Stimulated activated CD8-positive, alpha-beta memory T cell treated with anti-CD3 and anti-CD28 coated beads, Interleukin-2, amount 100 ng/mL, for 1 hour (primary cell): ENCODE data around the gene GNPDA1.
"Not testable (repeated sequence)": the region's sequence is repeated elsewhere in the genome, so short reads cannot be mapped to it uniquely, and the experiment has no call there.

Experiments
- DNase-seq, 2 donors: peaks; one replicate each; pipeline ENCODE4 v3.0.0-alpha.2; 2020; ENCODE audit warnings: low read depth in 2 of 2

The GNPDA1 gene

DNA sequence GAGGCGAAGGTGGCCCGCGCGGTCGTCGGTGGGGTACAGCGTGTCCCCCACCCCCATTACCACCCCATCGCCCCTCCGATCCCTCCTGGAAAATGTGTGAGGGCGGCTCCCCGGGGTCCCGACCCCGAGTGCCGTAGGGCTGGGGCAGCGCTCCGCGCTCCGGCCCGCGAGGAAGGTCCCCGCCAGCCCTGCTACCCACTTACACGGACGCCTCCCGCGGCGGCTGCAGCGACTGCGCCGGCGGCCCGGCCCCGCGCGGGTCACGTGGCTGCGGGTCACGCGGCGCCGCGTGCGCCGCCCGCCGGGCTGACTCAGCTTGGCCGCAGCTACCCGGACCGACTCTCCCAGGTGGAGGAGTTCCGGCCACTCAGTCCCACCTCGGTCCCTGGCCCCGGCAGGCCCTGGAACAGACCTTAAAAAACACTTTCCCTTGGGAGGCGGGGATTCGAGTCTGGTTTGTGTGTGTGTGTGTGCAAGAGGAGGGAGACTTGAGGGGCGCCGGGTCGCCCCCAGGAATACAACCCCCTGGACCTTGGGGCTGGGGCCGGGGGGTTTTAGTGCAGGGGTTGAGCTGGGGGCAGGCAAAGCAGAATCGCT, at the start of gene GNPDA1:
Gene GNPDA1 (minus strand): TSS at position 236 of the 597 bp plus-strand sequence. CDS start 992 bp downstream, outside the sequence.
- DNase-seq, result peak; percentile 44 to 45

DNA sequence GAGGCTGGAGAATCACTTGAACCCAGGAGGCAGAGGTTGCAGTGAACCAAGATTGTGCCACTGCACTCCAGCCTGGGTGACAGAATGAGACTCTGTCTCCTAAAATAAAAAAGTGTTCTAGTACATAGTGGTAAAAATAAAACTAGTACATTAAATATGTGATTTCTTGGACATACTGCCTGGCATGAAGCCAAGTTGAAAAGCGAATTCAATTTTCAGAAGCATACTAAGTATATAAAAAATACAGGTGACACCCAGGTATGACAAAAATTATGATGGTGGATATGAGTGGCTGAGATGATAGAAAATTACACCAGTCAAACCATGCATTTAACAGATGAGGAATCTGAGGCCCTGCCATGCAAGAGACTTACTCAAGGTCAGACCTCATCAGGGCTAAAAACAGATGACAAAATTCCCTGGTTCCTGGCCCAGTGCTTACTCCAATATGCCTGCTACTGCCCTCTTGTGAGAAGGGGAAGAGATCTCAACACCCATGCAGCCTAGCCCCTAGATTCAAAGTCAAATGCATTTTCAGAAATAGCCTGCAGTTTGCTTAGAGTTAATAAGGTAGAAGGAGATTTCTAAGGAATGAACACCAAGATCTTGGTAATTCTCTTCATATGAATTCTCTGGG, 46.6 kb upstream of the GNPDA1 start:
- DNase-seq, result no peak

DNA sequence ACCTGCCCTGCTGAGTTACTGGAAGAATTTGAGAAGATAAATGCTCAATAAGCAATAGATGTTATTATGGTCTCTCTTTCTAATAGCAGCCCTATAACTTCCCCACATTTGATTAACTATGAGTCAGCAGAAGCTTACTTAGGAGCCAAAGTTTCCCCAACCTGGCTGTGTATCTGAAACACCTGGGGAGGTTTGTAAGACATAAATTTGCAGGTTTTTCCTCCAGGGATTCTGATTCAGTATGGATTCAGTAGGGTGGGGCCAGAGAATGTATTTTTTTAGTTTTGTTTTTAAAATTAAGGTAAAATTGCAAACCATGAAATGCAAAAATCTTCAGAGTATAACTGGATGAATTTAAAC, 44.9 kb upstream of the GNPDA1 start:
- DNase-seq, result no peak

DNA sequence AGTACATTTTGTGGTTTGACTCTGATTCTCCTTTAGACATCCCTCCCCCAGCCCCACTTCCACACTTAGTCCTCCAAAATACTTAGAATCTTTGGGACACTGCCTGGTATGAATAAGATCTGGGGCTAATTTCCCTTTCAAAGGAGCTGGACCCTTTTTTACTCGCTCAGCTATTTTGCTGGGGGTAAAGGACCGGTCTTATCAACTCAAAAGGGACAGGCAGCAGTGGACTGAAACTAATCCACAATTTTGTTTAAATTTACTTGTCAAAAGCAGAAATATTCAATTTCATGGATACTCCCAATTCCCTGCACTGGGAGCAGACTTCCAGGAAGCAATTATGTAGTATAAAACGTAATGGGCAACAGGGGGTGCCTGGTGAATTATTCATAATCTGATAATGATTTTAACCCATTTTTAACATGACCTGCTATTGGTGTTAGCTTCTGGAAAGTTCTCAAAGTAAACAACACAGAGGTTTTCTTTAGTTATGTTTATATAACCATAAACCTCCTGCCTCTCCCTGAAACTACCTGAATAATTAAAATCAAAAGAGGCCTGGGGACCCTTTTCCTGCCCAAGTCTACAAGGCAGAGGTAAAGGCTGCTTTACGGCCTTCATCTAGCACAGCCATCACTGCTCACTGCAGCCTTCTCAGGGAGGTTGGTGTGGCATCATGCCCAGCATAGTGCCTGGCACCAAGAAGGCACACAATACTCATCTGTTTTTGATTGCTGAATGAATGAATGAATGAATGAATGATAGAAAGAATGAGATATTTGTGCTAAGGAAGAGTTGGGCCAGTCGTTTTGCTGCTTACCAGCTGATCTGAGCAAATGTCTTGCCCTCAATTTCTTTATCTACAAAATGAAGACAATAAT, 44.2 kb upstream of the GNPDA1 start:
- DNase-seq, result no peak

DNA sequence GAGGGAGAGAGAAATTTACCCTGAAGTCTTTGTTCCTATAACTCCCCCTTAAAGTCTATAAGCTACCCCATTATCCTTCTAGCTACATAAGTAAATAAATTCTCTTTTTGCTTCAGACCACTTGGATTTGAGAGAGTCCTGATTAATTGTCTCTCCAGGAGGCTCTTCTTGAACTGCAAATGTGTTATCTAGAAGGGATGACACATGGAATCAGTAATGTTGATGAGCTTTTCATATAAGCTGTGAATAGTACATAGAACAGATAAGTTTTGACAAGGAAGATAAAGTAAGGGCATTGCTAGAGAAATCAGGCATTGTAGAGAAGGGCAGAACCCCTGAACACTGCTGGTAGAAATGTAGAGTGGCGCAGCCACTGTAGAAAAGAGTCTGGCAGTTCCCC, 42.5 kb upstream of the GNPDA1 start:
- no peak for DNase-seq

DNA sequence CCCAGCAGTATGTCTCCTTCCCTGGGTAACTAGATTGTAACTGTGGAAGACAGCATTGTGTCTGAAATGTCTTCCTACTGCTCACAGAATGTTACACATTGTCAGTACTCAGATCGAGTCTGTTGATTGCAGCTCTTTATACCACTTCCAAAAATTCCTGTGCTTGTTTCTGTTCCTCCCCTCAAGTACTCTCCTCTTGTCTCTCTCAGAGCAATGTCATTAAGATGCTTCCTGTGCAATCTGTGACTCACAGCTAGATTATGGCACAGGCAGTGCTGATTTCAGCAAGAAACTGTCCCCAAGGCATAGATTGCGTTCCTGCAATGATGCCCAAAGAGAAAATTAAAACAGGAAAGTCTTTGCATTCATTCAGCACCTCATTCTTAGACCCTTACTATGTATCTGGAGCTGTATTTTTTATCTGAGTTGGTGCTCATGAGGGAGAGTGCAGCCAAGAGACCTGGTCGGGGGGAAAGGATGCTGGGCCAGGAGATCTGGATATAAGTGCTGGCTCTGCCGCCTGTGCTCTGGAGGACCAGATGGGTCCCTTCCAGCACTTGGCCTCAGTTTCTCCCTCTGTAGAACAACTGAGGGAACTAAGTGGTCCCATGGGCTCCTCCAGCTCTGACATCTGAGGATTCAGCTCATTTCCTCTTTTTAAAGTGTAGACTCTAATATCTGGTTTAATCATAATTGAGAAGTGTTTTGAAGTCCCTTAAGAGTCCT, 40.8 kb upstream of the GNPDA1 start:
- no peak for DNase-seq

DNA sequence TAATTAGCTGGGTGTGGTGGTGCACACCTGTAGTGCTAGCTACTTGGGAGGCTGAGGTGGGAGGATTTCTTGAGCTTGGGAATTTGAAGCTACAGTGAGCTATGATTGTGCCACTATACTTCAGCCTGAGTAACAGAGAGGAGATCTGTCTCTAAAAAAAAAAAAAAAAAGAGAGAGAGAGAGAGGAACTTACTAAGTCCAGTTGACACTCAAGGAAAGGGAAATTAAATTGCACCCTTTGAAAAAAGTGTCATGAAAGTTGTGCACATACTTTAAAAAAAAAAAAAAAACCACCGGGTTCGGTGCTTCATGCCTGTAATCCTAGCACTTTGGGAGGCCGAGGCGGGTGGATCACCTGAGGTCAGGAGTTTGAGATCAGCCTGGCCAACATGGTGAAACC, 39.2 kb upstream of the GNPDA1 start:
- not testable (repeated sequence) for DNase-seq

DNA sequence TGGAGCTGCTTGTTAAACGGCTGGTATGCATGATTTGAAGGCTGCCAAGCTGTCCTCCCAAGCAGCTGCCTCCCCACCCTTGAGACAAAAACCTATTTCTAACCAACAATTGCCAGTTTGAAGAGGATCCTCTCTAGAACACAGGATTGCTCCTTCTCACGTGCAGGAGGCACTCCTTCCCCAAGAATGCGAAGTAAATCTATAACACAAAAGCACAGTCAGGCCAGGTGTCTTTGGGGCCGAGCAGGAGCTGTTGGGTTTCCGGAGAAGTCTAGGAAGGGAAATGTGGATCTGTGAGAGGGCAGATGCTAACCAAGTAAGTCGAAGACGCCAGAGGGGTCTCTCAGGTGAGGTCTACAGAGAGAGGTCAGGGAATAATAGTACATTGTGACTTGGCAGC, 35.4 kb upstream of the GNPDA1 start:
- no peak for DNase-seq

DNA sequence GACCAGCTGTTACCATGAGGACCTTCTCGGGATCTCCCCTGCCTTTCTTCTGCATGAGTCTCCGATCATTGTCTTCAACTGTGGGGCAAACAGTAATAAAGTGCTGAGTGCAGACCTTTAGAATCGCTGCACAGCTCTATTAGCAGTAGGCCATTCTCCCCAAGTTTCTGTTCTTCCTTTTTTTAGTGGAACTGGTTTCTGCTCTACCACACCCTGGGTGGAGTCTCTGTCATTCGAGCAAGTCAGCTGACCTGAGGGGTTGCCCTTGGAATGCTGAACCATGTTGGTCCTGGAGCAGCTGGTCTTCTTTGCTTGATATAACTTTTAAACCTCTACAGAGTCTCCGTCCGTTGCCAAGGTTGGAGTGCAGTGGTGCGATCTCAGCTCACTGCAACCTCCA, 33.4 kb upstream of the GNPDA1 start:
- no peak for DNase-seq

DNA sequence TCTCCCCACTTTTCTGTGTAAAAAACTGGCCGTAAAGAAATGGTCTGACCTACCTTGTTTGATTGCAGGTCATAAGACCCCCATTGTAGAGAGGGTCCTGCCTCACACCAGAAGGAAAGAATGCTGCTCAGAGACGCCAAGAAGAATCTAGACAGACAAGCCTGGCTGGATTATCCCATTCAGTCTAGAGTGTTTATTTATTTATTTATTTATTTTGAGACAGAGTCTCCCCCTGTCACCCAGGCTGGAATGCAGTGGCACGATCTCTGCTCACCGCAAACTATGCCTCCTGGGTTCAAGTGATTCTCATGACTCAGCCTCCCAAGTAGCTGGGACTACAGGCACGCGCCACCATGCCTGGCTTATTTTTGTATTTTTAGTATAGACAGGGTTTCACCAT, 28.1 kb upstream of the GNPDA1 start:
- DNase-seq, result not testable (repeated sequence)

DNA sequence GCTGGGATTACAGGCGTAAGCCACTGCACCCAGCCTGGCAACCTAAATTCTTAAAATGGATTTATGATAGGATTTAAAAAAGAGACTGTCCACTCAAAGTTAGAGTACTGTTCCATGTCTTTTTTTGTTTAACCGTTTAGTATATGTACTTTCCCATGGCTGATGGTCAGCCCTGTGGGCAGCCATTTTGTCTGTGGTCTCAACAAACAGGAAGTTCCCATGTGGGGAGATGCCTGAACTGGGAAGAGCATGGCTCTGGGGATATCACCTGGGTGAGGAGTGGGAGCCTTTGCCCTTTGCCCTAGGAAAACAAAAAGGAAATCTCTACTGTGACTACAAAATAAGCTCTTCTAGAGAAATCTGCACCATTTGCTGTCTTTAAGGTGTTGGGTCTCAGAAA, 27.5 kb upstream of the GNPDA1 start:
- DNase-seq, result no peak

DNA sequence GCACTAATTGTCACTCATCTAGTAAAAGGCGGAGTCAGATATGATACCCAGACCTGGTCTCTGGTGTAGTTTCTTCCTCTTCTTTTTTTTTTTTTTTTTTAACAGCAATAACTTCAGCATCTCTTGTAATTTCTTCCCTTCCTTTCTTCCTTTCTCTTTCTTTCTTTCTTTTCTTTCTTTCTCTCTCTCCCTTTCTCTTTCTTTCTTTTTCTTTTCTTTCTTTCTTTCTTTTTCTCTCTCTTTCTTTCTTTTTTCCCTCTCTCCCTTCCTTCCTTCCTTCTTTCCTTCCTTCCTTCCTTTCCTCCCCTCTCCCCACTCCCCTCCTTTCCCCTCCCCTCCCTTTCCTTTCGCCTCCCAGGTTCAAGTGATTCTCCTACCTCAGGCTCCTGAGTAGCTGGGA, 25.9 kb upstream of the GNPDA1 start:
- no peak for DNase-seq

DNA sequence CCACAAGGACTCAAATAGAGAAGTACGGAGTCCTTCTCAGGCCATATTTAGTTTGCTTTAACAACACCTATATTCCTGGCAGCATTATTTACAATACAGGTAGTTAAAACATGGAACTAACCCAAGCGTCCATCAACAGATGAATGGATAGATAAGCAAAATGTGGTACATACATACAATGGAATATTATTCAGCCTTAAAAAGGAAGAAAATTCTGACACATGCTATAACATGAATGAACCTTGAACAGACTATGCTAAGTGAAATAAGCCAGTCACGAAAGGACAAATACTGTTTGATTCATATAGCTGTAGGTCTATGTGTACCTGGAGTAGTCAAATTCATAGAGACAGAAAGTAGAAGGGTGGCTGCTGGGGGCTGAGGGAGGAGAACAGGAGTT, 24.8 kb upstream of the GNPDA1 start:
- not testable (repeated sequence) for DNase-seq

DNA sequence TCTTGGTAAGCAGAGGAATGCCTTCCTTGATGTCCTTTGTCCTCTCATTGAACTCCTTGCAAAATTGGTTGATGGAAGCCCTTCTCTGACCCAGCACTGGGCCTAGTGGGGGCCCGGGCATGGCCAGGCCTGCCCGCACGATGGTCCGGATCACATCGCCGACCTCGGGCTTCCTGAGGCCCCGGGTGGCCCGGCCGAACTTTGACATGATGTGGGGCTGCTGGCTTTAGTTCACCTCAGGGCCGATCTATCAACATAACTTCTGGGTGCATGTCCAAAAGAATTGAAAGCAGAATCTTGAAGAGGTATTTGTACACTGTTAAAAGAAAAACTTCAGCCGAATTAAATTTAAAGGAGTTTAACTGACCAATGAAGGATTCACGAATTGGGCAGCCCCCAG, 24.1 kb upstream of the GNPDA1 start:
- DNase-seq, result no peak

DNA sequence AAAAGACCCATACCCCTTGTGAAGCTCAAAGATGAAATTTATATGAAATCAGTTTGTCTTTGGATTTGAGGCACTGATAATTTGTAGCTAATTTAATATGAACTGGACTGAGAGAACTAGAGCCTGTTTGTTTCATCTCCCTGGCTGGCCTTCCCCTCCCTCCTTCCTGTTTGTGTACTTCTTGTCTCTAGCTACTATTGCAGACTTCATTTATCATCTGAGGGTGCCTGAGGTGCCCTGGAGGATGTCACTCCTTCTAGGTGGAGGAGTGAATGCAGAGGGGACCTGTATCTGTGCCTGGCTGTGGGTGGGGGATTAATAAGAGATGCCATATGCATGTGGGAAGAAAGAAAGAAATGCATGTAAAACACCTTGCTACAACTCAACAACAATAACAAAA, 22.2 kb upstream of the GNPDA1 start:
- no peak for DNase-seq

DNA sequence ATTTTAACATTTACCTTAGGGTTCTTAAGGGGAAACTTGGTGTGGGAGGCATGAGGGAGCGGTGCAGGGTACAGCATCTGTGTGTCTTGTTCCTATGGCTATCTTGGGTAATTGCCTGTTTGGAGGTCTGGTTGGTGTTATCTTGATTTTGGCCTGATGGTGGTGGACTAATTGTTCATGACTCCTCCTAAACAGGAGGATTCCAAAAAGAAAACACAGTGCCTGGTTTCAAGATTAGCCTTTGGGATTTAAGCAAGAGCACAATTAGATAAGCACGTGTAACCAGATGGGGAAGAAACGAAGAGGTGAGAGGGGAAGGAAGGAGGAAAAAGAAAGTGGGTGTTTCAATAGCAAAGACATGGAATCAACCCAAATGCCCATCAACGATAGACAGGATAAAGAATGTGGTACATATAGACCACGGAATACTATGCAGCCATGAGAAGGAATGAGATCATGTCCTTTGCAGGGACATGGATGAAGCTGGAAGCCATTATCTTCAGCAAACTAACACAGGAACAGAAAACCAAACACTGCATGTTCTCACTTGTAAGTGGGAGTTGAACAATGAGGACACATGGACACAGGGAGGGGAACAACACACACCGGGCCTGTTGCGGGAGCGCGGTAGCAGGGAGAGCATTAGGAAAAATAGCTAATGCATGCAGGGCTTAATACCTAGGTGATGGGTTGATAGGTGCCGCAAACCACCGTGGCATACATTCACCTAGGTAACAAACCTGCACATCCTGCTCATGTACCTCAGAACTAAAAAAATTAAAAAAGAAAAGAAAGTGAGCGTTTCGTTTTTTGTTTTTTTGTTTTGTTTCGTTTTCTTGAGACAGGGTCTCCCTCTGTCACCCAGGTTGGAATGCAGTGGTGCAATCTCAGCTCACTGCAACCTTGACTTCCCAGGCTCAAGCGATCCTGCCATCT, 21.1 kb upstream of the GNPDA1 start:
- not testable (repeated sequence) for DNase-seq

DNA sequence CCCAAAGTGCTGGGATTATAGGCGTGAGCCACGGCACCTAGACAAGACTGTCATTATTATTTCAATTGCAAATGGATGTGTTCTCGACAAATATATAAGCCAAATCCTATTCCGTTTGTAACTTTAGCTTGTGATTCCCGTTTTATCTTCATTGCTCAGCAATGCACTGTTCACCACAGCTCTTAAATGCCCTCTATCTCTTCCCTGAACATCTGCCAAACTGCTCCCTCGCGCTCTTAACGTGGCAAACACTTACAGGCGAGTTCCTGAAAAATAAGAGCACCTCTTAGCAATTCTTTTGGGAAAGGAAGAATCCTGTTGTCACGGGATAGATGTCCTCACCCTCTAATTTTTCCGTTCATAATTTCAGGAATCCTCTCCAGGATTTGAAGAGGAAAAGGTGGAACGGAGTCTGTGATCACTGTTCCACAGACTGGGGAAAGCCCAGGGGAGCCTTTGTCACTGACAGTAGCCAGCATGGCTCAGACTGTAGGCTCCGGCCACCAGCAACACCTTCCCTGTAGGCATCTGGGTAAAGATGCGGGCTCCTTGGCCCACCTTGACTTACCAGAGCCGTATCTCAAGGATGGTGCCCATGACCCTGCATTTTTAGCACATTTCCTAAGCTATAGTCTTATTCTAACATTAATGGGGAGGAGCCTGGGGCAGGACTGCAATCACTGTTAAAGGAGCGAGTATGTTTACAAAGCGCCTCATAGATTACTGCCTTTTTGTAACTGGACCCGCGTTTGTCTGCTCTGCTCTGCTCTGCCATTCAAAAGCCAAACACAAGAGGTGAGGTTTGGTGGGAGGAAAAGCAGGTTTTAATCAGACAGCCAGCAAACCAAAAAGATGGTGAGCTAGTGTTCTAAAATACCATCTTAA, 20.2 kb upstream of the GNPDA1 start:
- no peak for DNase-seq

DNA sequence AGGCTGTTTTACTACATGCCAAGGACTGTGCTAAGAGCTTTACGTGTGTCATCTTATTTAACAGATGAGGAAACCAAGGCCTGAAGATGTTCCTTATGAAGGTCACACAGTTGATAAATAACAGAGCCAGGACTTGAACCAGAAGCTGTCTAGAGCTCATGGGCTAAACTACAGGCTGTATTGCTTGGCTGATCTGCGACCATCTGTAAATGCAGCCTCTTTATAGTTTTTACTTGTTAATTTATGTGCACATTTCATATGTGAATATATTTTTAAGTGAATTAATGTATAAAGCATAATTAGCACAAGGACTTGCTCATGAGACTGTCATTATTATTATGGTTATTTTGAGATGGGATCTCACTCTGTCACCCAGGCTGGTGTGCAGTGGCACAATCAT, 19.3 kb upstream of the GNPDA1 start:
- no peak for DNase-seq

DNA sequence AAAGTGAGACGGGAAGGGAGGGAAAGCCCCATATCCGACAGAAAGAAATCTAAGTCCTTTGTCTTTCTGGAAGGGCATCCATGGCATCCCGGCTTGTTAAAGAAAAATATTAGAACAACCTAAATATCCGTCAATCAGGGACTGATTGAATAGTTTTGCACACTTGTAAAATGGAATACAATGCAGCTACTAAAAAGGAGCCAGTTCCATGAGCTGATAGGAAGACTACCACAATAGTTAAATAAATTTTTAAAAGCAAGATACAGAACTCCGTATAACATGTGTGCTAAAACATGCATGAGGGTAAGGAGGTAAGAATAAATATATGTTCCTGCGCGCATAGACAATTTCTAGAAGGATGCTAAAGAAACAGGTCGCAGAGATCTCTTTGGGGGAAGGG, 12.8 kb upstream of the GNPDA1 start:
- DNase-seq, result no peak

DNA sequence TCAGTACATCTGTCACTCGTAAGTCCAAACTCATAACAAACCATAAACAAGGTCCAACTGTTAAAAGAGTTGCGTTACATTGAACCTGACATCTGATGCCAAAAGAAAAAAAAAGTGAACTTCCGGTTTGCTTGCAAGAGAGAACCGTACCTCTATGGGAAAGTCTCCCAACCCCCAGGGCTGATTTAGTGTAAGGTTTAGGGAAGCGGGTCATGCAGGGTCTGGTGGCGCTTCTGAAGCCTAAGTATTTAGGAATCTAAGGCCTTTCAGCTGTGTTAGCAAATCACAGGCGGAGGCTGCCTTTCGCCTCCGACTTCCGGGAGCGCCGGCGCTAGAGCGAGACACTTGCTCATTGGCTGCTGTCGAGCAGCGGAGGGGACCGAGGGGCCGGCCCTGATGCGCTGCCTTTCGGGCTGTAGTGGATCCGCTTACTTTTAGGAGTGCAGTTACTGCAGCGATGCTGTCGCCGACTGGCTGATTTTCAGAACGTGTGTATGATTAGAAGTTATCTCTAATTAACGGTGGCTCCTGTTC, 12.0 kb upstream of the GNPDA1 start:
- DNase-seq, result peak; percentile 60 to 73
